GM18867 (cell line): ENCODE data around the gene MGAT5.
A peak's percentile ranks its signal among the peaks of the same experiment; 100 is the strongest.

Source experiments
- ATAC-seq: cut with Tn5 transposase; IDR thresholded peaks from one replicate; pipeline ENCODE4 v1.9.1; 2021; ENCODE audit warnings: mild to moderate bottlenecking, moderate library complexity; ENCODE audit not compliant: unreplicated experiment

The MGAT5 gene

DNA sequence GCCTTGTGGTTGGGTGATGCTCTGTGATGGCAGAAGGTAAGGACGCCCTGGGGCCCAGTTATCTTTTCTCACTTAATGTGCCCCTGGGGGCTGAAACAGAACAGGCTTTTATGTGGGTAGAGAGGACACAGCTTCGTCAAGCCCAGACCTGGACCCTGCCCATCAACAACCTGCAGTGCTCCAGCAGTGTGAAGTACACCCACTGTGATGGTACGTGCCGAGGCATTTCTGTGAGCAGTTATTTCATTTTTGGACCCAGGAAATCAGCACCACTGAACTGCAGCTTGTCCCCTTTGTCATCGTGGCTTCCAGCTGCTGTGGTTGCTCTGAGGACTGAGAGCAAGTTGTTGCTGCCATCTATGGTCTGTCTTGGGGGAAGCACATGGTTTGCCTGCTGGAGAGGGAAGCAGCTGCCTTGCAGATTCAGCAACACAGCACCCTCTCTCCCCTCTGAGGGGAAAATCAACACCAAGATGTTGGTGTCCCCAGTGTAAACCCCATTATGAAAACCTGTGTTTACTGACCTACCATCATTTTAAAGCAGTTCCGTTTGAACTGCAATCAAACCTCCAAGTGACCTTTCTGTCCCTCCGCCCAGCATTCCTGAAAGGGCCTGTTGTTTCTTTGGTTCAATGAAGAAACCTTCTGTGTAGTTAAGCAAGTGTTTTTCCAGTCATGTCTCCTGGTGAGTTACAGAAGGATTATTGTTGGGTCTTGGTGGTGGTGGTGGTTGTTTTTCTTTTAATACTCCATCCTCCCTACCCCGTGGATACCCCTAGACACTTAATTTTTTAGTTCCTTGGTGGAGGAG, 158.2 kb downstream of the MGAT5 start:
- ATAC-seq, result peak; percentile 99

DNA sequence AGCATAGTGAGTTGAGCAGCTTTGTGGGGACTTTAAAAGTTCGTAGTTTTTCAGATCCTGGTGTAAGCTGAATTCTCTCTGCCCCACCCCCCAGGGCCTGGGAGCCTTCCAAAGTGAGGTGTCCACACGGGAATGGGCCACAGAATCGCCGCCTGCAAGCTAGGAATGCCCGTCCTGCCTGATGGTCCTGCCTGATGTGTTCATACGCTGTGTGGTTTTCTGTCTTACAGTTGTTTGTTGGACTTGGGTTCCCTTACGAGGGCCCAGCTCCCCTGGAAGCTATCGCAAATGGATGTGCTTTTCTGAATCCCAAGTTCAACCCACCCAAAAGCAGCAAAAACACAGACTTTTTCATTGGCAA, 158.7 kb downstream of the MGAT5 start:
- ATAC-seq, result no peak

DNA sequence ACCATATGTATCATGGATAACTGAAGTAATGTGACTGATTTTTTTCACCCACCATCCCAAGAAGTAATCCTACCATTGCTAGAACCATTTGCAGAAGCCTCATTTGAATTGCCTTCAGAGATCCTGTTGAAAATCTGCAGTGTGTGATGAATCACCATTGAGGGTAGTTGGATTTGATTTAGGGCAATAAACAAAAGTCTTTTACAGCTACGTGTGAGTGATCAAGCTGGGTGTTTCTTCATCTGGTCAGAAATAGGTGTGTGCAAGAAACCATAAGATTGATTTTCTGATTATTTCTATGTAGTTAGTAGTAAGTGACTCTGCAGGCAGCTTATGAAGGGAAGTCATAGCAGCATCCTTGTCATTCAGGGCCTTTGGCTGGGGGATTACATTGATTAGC, 159.6 kb downstream of the MGAT5 start:
- no peak for ATAC-seq

DNA sequence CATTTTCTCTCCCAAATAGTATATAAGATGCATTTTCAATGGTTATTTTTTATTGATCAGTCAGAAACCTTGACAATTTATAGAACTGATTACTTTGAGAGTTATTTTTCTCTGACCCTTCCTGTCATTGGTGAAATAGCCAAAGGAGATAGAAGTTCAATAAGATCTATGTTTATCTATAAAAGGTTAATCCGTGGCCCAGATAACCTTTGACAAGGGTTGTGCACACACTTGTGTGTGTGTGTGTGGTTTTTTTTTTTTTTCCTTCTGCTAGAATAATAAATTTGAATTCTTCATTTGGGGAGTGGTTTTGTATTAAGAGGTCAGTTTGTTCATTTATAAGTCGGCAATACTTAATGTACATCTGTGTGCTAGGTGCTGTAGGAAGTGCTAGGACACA, 160.0 kb downstream of the MGAT5 start:
- ATAC-seq, result no peak

DNA sequence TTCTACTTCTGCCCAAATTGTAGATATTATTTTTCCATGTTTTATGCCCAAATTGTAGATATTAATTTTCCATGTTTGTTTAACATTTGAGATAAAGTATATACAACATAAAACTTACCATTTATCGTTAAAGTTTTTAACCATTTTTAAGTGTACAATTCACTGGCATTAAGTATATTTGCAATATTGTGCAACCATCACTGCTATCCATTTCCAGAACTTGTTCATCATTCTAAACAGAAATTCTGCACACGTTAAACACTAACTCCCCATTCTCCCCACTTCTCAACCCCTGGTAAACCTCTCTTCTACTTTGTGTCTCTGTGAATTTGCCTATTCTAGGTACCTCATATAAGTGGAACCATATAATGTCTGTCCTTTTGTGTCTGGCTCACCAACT, 162.1 kb downstream of the MGAT5 start:
- ATAC-seq, result no peak

DNA sequence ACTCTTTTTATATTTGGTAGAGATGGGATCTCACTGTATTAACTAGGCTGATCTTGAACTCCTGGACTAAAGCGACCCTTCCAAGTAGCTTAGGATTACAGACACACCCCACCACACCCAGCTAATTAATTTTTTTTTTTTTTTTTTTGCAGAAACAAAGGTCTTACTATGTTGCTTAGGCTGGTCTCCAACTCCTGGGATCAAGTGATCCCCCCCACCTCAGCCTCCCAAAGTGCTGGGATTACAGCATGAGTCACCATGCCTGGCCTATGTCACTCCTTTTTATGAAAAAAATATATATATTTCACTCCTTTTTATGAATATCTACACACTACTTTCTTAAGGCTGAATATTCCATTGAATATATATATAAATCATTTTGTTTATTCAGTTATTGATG, 162.8 kb downstream of the MGAT5 start:
- ATAC-seq, result no peak

DNA sequence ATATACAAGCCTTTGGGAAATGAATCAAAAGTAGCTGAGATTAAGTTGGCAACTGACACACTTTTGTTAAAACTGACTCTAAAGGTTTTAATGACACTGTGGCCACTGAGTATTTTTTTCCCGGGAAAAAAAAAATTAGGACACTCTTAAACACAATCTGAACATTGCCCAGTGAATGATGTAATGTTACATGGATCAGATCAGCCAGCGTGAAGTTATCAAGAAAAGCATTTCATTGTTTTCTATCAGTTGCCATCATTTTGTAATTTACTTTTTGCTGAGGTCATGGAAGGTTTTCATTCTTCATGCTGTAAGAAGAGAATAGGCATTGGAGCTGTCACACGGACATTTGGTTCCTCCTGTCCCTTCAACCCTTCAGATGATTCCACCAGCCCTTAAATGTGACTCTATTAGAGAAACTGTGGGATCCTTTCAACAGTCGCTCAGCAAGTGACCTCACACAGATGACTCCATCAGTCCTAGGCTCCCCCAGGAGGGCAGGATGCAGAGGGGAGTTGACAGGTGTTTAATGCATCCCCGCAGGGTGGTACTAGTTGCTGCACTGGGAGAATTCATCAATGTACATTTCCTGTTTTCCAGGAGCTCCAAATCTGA, 164.2 kb downstream of the MGAT5 start:
- ATAC-seq, result no peak

DNA sequence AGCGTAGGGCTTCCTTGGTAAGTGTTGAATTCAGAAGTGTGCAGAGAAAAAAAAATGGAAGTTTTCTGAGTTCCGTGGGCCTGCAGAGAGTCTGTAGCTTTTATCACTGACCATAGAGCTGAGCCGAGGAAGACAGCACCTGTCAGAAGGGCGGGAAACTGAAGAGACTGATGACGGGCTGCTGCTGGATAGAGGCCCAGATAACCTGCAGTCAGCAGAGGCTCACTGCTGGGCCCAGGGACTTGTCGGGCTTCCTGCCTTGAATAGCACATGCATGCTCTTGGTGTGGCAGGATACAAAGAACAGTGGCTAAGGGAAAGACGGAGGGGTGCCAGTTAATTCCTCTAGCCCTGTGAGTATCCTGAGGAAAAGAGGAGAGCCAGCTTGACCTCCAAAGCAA, 166.4 kb downstream of the MGAT5 start:
- ATAC-seq, result no peak

DNA sequence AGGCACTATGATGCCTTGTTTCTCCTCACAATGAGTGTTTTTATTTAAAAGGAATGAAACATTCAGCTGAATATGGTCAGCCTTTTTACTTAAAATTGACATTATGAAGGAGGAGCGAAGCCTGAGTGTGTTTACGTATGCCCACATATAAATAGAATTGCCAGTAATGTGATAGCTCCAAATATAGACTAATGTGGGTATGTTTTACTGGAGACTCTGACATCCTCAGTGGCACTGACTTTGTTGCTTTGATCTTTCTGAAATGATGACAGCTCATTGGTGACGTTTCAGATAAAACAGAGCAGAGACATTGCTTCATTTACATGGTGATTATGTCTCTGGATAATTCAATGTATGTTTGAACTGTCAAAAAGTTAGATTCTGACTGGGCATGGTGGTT, 167.0 kb downstream of the MGAT5 start:
- ATAC-seq, result no peak

DNA sequence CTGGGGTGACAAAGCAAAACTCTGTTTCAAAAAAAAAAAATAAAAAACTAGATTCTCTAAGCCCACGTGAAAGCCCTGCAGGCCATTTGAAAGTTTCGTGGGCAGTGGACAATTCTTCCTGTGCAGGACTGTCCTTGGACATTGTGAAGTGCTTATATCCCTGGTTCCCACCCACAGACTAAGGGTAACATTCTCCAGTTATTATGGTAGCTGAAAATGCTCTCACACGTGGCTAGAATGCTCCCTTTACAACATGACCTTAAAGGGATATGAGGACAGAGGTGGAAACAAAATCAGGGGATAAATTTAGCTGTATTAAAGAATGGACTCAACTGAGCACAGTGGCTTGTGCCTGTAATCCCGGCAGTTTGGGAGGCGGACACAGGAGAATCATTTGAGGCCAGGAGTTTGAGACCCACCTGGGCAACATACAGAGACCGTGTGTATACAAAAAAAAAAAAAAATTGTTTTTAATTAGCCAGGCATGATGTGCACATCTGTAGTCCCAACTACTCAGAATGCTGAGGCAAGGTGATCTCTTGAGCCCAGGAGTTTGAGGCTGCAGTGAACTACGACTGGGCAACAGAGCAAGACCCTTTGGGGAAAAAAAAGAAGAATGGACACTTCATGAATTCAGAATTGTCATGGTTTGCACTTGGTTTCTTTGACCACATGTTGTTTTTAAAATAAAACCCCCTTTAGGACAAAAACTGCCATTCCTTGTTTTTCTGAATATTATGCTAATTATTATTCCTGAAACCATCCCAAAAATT, 167.9 kb downstream of the MGAT5 start:
- ATAC-seq, result no peak

DNA sequence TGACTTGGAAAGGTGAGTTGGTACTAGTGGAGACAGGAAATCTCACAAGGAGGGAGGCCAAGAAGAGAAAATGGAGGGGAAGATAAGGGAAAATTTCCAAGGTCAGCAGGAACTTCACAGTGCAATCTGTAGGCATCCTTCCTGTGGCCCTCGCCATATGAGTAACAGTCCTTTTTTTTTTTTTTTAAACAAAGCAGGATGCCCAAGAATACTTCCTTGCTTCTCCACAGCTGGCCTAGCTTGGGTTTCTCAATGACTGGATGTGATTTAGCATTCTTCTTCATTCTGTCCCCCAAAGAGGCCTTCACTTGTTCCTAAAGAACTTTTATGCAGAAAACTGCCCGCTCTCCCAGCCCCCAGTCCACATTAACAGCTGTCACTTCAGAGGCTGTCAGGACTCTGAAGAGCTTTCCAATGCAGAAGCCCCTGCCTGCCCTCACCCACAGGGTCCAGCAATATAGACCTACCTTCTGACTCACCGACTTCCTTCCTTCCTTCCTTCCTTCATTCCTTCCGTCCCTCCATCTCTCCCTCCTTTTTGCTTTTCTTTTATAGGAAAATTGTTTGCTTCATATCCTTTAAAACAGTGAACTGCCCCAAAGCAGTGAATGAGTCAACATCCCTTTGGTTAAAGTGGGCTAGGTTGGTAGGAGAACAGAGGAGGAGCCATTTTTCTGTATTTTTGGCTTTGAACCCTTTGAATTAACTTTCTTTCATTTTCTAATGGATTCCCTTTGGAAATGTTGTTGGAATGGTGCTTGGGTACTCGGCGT, 172.0 kb downstream of the MGAT5 start:
- no peak for ATAC-seq

DNA sequence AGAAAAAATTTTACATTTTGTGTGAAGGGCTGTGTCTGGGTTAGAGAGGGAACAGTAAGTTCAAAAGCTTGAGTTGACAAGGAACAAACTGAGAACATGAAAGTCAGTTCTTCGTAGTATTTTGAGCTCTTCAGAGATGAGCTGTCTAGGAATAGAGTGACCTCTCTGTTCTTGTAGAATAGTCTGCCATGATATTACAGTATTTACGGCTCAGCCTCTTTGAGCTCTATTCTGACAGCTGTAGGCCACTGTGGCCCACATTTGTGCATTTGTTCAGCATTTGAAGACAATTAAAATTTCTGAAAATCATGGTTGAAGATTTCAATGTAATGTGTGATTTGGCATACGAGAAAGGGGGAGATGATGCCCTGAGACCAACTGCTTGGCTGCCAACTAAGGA, 172.8 kb downstream of the MGAT5 start:
- no peak for ATAC-seq

DNA sequence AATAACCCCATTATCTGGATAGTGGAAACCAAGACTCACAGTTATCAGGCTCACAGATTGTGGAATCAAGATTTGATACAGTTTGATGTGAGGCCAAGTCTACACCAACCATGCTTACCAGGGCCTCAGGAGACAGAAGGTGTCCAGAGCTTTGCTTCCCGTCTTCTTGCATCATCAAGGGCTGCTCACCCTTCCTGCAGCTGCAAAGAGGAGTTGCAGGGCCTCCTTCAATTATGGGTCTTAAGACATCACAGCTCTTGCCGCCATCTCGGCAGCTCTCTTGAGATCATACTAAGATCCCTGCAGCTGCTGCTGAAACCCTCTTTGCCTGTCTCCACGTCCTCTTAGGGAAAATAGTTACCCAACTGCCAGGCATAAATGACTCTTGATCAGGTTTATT, 176.0 kb downstream of the MGAT5 start:
- ATAC-seq, result no peak

DNA sequence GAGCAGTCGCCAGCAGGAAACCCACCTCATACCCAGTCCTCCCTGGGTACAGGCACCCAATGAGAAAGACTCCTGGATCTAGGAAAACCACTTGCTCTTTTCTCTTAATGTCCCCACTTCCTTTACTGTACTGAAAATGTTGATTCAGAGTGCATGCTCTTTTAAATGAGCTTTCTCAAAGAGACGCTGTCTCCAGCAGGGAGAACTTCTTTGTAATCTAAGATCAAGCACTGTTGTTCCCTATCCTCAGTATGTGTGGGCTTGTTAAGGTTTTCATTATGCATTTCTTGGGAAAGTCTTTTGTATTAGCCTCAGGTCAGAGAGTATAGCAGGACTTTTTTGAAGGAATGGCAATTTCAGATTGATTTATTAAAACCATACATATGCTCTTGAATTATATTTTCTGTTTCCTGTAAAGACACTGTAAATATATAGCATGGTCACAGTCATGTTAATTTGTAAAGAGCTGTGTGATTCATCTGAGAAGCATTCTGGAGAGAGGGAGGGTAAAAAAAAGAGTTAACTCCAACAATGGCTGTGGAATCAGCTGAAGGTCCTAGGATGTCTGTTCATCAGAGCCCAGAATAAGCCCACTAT, 178.1 kb downstream of the MGAT5 start:
- ATAC-seq, result no peak

DNA sequence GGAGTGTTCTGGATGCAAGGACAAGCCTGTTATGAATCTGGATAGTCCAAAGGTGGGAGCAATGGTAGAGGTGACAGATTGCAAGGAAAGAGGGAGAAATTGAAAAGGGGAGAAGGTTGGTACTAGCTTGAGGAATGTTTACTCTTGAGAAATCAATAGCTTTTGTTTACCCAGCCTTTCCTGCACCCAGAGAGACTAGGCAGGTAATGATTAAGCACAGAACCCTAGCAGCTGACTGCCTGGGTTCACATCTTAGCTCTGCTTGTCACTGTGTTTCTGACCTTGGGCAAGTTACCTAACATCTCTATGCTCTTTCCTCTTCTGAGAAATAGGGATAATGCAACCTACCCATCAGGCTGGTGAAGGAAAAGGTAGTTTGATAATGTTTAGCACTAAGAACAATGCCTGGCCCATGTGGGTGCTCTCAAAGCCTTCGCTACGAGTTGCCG, 178.6 kb downstream of the MGAT5 start:
- ATAC-seq, result no peak

DNA sequence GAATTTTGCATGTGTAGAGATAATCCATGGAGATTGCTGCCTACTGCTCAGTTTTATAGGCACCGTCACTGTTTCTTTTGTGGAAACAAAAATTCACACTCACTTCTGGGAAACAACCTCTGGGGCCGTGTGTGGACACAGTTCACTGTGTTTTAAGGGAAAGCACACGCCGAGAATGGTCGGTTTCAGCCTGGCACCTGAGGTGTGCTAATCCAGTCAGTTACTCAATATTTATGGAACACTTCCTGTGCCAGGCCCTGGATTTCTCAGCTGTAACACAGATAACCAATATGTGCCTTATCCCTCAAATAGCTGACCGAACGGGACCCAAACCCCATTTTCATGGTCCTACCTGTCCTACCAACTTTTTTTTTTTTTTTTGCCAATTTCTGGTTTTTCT, 179.6 kb downstream of the MGAT5 start:
- no peak for ATAC-seq

DNA sequence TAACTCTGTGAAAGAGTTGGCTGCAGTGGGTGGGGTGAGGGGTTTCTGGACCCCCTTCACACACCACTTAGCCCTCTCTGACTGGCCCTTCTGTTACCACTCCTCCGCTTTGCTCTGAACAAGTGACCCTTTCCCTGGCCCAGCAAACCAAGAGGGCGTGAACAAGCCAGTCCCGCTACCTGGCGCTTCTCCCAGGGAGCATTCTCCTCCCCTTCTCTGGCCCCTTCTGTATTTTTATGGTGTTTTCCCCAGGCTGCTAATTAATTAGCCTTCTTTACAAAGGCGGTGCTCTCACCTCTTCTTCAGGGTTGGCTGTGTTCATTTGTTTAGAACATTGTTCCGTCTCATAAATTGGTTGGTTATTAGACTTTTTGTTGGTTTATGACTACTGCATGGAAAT, 180.1 kb downstream of the MGAT5 start:
- no peak for ATAC-seq

DNA sequence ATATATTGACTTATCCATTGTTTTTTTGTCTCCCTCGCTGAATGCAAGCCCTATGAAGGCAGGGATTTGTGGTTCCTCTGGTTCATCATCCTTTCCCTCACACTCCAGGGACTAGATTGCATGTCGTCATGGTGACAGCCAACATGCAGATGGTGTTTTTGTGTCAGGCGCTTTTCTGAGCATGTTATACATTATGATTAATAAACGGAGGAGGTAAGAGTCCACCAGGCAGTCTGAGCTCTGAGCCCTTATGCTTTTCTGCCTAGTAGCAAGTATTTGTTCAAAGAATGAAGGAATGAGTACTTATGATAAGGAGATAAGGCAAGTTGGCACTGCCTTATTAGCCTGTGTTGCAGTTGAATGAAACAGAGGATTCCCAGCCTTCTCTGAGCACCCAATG, 181.6 kb downstream of the MGAT5 start:
- no peak for ATAC-seq

DNA sequence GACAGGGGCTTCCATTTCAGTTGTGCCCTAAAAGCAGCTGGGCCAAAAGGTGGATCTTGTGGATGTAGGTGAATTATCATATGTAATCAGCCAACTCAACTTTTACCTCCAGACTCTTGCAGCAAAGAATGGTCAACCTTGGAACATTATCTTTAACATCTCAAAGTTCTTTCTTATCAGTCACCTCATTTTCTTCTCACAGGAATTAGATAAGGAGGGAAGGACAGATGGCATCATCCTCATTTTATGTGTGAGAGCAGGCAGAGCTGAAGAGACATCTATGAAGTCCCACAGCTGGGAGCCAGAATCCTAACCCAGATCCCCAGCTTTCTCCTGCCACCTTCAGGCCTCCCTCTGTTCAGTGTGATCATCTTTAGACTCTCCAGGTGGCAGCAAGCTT, 182.1 kb downstream of the MGAT5 start:
- no peak for ATAC-seq

DNA sequence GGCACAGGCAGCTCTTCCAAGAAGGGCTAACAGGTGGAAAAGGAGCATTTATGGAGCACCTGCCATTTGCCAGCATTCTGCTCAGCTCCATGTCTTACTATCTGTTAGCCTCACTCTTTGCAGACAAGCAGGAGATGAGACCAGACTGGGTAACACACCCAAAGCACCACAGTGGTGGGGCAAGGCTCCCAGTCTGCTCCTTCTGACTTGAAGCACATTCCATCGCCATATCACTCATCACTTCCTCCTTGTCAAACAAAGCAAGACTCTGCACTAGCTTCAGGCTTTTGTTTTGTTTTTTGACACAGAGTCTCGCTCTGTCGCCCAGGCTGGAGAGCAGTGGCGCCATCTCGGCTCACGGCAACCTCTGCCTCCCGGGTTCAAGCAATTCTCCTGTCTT, 182.8 kb downstream of the MGAT5 start:
- ATAC-seq, result no peak

DNA sequence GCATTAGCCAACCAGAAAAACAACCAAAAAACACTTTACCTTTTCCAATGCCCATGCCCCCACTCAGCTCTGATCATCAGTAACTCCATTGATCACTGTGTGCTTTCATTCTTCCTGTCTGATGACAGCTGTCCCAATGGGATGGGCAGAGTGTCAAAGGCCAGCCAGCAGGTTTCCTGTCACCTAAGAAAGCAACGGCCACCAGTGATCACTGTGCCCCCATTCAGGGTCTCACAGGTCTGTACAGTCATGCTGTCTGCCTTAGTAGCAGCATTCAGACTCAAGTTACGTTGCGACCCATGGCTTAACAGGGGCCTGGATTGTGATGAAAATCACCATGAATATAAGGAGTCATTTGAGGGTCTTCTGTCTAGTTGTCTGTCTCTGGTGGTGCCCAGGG, 184.5 kb downstream of the MGAT5 start:
- no peak for ATAC-seq
